Peyer's patch (tissue), 4 donors: ENCODE measurements around the gene HDAC11.

Experiments used
- POLR2A ChIP-seq, 2 donors: fragments of 450-650 bp; IDR thresholded peaks; one replicate each; pipeline ENCODE4 v1.5.1; 2017; ENCODE audit warnings: antibody characterized with exemption in 2 of 2, mild to moderate bottlenecking in 2 of 2, moderate library complexity in 2 of 2
- TF ChIP-seq, protein P1 (sequence below), 6 experiments: fragments of 450-650 bp in 4 of 6; fragments of 200-600 bp in 2 of 6; sonication (generic) in 1 of 6; IDR thresholded peaks; one replicate each; pipeline ENCODE4 v1.5.1; 2017 to 2019; ENCODE audit warnings: antibody characterized with exemption in 6 of 6, mild to moderate bottlenecking in 3 of 6, moderate library complexity in 1 of 6

DNA sequence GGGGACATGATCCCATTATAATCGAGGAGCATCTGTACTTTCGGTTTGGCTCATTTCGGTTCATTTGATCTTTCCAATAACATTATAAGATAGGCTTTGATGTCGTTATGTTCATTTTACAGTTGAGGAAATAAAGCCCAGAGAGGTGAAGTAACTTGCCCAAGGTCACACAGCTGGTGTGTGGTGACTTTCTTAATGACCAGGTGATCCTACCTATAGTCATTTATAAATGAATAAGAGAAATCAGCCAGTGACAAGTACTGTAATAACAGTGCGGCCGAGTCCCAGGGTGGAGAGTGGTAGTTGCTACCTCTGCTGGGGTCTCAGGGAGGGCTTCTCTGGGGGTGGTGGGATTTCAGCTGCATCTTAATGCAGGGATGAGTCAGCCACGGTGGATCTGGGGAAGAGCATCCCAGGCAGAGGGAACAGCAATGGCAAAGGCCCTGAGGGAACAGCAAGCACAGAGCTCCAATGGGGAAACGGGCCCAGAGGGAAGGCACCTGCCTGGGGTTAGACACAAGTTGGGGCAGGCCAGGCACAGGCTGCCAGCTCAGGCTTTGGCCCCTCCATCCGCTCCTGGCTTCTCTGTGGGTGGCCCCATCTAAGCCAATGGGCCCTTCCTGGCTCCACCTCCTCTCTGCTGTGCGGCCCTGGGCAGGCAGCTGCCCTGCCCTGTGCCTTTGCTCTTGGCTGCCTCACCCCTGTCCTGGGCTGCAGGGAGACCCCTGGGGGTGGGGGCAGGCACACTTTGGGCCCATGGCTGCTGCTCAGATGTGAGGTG lies 67.7 kb downstream of the HDAC11 start:
- TF ChIP-seq, protein P1, sequence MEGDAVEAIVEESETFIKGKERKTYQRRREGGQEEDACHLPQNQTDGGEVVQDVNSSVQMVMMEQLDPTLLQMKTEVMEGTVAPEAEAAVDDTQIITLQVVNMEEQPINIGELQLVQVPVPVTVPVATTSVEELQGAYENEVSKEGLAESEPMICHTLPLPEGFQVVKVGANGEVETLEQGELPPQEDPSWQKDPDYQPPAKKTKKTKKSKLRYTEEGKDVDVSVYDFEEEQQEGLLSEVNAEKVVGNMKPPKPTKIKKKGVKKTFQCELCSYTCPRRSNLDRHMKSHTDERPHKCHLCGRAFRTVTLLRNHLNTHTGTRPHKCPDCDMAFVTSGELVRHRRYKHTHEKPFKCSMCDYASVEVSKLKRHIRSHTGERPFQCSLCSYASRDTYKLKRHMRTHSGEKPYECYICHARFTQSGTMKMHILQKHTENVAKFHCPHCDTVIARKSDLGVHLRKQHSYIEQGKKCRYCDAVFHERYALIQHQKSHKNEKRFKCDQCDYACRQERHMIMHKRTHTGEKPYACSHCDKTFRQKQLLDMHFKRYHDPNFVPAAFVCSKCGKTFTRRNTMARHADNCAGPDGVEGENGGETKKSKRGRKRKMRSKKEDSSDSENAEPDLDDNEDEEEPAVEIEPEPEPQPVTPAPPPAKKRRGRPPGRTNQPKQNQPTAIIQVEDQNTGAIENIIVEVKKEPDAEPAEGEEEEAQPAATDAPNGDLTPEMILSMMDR (IDR thresholded peaks at IDR 0.05) = no peak
- TF ChIP-seq POLR2A (IDR thresholded peaks at IDR 0.05) = no peak
